ENCODE data around the gene TOM1. TPM values are rescaled to one million over a fixed set of nuclear protein-coding genes. Genes with fewer than 3 reads are reported as not detected.
A peak's percentile ranks its signal among the peaks of the same experiment; 100 is the strongest.

The TOM1 gene
- total RNA-seq, 4 donors from 2014 or later, result 22.3 to 40.3 (median 34.1) TPM

- ATAC-seq, result no peak
These were observed 27.3 kb downstream of the TOM1 start for GRCh38 chr22:35326854-35327562.

GRCh38 chr22:35327690-35328471 lies 28.2 kb downstream of the TOM1 start:
- Histone ChIP-seq H3K4me1 (peaks cover 0 to 6% (median 0%) of the 10 kb centered on the region in 3 donors), H3K4me3 (no peak overlapping the region), H3K27me3 (no peaks in the 10 kb centered on the region), H3K9me3 (no peaks in the 10 kb centered on the region), H3K36me3 (peaks cover 0 to 100% of the 10 kb centered on the region in 2 donors), H3K27ac (no peak overlapping the region)
- 88 to 89% methylated on average over 4 to 11 of the region's 21 CpGs for WGBS, 2 donors (ENCODE audit: low coverage in 1 of 2)
- ATAC-seq, result peak; percentile 7
- no peak for TF ChIP-seq EP300 (IDR thresholded peaks at IDR 0.05)
- no peak for TF ChIP-seq POLR2AphosphoS5 (IDR thresholded peaks at IDR 0.05)
- no peak for TF ChIP-seq POLR2A (IDR thresholded peaks at IDR 0.05)
- TF ChIP-seq, protein P1, sequence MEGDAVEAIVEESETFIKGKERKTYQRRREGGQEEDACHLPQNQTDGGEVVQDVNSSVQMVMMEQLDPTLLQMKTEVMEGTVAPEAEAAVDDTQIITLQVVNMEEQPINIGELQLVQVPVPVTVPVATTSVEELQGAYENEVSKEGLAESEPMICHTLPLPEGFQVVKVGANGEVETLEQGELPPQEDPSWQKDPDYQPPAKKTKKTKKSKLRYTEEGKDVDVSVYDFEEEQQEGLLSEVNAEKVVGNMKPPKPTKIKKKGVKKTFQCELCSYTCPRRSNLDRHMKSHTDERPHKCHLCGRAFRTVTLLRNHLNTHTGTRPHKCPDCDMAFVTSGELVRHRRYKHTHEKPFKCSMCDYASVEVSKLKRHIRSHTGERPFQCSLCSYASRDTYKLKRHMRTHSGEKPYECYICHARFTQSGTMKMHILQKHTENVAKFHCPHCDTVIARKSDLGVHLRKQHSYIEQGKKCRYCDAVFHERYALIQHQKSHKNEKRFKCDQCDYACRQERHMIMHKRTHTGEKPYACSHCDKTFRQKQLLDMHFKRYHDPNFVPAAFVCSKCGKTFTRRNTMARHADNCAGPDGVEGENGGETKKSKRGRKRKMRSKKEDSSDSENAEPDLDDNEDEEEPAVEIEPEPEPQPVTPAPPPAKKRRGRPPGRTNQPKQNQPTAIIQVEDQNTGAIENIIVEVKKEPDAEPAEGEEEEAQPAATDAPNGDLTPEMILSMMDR (IDR thresholded peaks at IDR 0.05), result no peak

More at GRCh38 chr22:35326854-35327562, 27.3 kb downstream of the TOM1 start:
- H3K36me3 ChIP-seq, result peaks cover 0 to 100% of the 10 kb centered on the region in 2 donors
- WGBS, 2 donors (ENCODE audit: low coverage in 1 of 2), result 92% methylated on average over 2 of the region's 17 CpGs; no CpG with 5 or more reads in 1 of the 2 donors
- TF ChIP-seq, protein P1 (IDR thresholded peaks at IDR 0.05), result no peak
- TF ChIP-seq POLR2AphosphoS5 (IDR thresholded peaks at IDR 0.05), result no peak
- H3K27ac ChIP-seq, result no peak overlapping the region
- H3K4me1 ChIP-seq, result peaks cover 0 to 6% (median 0%) of the 10 kb centered on the region in 3 donors
- no peak overlapping the region for H3K4me3 ChIP-seq
- H3K27me3 ChIP-seq, result no peaks in the 10 kb centered on the region
- H3K9me3 ChIP-seq, result no peaks in the 10 kb centered on the region

GRCh38 chr22:35328472-35328885 lies 28.8 kb downstream of the TOM1 start:
- Histone ChIP-seq H3K27me3 (no peaks in the 10 kb centered on the region), H3K27ac (no peak overlapping the region), H3K9me3 (no peaks in the 10 kb centered on the region), H3K4me1 (peaks cover 0 to 6% (median 0%) of the 10 kb centered on the region in 3 donors), H3K4me3 (no peak overlapping the region), H3K36me3 (peaks cover 0 to 100% of the 10 kb centered on the region in 2 donors)
- TF ChIP-seq POLR2AphosphoS5 (IDR thresholded peaks at IDR 0.05) (no peak), POLR2A (IDR thresholded peaks at IDR 0.05) (no peak), EP300 (IDR thresholded peaks at IDR 0.05) (no peak)
- TF ChIP-seq, protein P1 (IDR thresholded peaks at IDR 0.05), result no peak
- peak; percentile 20 for ATAC-seq
- 68% methylated on average over 7 of the region's 15 CpGs; no CpG with 5 or more reads in 1 of the 2 donors for WGBS, 2 donors (ENCODE audit: low coverage in 1 of 2)

GRCh38 chr22:35329114-35329847 lies 29.6 kb downstream of the TOM1 start:
- Histone ChIP-seq H3K27ac (peak overlapping the region in 1 of 4 donors; percentile 69), H3K9me3 (no peaks in the 10 kb centered on the region), H3K4me1 (peaks cover 0 to 6% (median 0%) of the 10 kb centered on the region in 3 donors), H3K4me3 (no peak overlapping the region), H3K27me3 (no peaks in the 10 kb centered on the region), H3K36me3 (peaks cover 0 to 100% of the 10 kb centered on the region in 2 donors)
- 82 to 89% methylated on average over 4 to 11 of the region's 12 CpGs for WGBS, 2 donors (ENCODE audit: low coverage in 1 of 2)
- ATAC-seq, result no peak
- TF ChIP-seq POLR2AphosphoS5 (IDR thresholded peaks at IDR 0.05) (no peak), EP300 (IDR thresholded peaks at IDR 0.05) (no peak), POLR2A (IDR thresholded peaks at IDR 0.05) (no peak)
- TF ChIP-seq, protein P1 (IDR thresholded peaks at IDR 0.05), result no peak

Measured in gastroesophageal sphincter (tissue), 4 donors.